ENCODE data around the gene ATF7IP.

ATF7IP gene

DNA sequence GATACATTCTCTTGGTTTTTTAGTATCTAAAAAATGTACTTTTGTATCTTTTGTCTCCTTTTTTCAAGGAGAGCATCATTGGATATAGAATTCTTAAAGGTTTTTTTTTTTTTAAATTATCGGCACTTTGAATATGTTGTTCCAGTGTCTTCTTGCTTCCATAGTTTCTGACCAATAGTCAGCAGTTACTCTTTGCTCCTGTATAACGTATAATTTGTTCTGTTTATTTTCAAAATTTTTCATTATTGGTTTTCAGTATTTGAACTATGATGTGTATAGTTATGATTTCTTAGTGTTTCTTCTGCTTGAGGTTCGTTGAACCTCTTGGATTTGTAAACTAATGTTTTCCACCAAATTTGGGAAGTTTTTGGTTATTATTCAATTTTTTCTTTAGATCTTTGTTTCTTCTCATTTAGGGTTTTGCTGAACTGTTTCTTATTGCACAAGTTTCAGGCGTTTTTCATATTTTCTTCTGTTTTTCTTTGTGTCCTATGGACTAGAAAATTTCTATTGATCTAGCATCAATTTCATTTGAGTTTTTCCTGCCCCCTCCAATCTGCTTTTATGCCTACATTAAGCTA, 108.3 kb downstream of the ATF7IP start:
- H3K9me3 ChIP-seq (ENCODE audit: control insufficient read depth, low read length), result peaks cover 10% of the 10 kb centered on the region
- WGBS, 2 experiments, result 90 to 100% methylated on average over 2 to 4 of the region's 4 CpGs
- H3K4me1 ChIP-seq (ENCODE audit: control insufficient read depth, insufficient read depth, low read length), result no peaks in the 10 kb centered on the region
- peaks cover 39% of the 10 kb centered on the region for H3K36me3 ChIP-seq (ENCODE audit: control insufficient read depth, insufficient read depth, low read length)
- H3K4me3 ChIP-seq (ENCODE audit: insufficient read depth, low read depth, low read length), result no peak overlapping the region
- H3K27me3 ChIP-seq (ENCODE audit: control insufficient read depth, insufficient read depth, low read length, poor library complexity, severe bottlenecking), result no peaks in the 10 kb centered on the region
- no peak overlapping the region for H3K27ac ChIP-seq (ENCODE audit: insufficient read depth, low read depth, low read length, poor library complexity, severe bottlenecking)

DNA sequence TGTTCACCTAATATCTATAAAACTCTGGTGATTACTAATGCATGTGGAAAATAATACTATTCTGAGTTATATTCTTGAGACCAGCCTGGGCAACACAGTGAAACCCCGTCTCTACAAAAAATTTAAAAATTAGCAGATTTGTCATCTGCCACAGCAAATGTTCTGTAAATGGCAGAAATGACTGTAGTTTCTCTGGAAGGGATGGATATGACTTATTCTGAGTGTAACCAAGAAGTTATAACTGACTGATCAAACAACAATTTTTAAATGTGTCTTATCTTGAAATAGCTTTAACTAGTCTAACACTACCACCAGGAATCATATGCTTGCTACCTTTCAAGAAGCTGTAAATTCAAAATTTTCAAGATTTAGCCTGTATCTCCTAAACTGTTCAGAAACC, 113.5 kb downstream of the ATF7IP start:
- no peak overlapping the region for H3K27ac ChIP-seq (ENCODE audit: insufficient read depth, low read depth, low read length, poor library complexity, severe bottlenecking)
- WGBS, 2 experiments, result 80% methylated on average over 1 of the region's 1 CpG; no CpG with 5 or more reads in 1 of the 2 experiments
- H3K9me3 ChIP-seq (ENCODE audit: control insufficient read depth, low read length), result peaks cover 5% of the 10 kb centered on the region
- no peak overlapping the region for H3K4me3 ChIP-seq (ENCODE audit: insufficient read depth, low read depth, low read length)
- no peaks in the 10 kb centered on the region for H3K27me3 ChIP-seq (ENCODE audit: control insufficient read depth, insufficient read depth, low read length, poor library complexity, severe bottlenecking)
- H3K36me3 ChIP-seq (ENCODE audit: control insufficient read depth, insufficient read depth, low read length), result peaks cover 49% of the 10 kb centered on the region
- H3K4me1 ChIP-seq (ENCODE audit: control insufficient read depth, insufficient read depth, low read length), result no peaks in the 10 kb centered on the region

DNA sequence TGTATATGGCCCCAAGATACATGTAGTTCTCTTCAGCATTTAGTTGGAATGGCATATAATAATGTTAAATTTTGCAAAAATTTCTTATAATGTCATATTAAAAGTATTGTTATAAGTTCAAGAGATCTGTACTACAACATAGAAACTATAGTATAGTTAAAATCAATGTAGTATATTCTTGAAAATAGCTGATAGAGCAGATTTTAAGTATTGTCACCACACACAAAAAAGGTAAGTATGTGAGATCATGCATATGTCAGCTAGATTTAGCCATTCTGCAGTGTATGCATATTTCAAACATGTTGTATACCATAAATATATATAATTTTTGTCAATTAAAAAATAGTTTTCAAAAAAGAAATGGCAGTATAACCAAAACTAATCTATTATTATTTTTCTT, 115.7 kb downstream of the ATF7IP start:
- H3K4me1 ChIP-seq (ENCODE audit: control insufficient read depth, insufficient read depth, low read length), result no peaks in the 10 kb centered on the region

DNA sequence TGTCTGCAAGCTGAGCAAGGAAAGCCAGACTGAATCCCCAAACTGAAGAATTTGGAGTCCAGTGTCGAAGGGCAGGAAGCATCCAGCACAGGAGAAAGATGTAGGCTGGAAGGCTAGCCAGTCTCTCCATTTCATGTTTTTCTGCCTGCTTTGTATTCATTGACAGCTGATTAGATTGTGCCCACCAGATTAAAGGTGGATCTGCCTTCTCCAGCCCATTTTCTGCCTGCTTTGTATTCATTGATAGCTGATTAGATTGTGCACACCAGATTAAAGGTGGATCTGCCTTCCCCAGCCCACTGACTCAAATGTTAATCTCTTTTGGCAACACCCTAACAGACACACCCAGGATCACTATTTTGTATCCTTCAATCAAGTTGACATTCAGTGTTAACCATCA, 116.9 kb downstream of the ATF7IP start:
- H3K27me3 ChIP-seq (ENCODE audit: control insufficient read depth, insufficient read depth, low read length, poor library complexity, severe bottlenecking), result no peaks in the 10 kb centered on the region
- WGBS, 2 experiments, result 92 to 94% methylated on average over 1 of the region's 1 CpG
- H3K4me1 ChIP-seq (ENCODE audit: control insufficient read depth, insufficient read depth, low read length), result no peaks in the 10 kb centered on the region
- no peaks in the 10 kb centered on the region for H3K9me3 ChIP-seq (ENCODE audit: control insufficient read depth, low read length)
- H3K4me3 ChIP-seq (ENCODE audit: insufficient read depth, low read depth, low read length), result no peak overlapping the region
- H3K36me3 ChIP-seq (ENCODE audit: control insufficient read depth, insufficient read depth, low read length), result peaks cover 47% of the 10 kb centered on the region
- H3K27ac ChIP-seq (ENCODE audit: insufficient read depth, low read depth, low read length, poor library complexity, severe bottlenecking), result no peak overlapping the region

More for the DNA sequence above, 115.7 kb downstream of the ATF7IP start:
- Histone ChIP-seq H3K4me3 (ENCODE audit: insufficient read depth, low read depth, low read length) (no peak overlapping the region), H3K9me3 (ENCODE audit: control insufficient read depth, low read length) (no peaks in the 10 kb centered on the region), H3K27me3 (ENCODE audit: control insufficient read depth, insufficient read depth, low read length, poor library complexity, severe bottlenecking) (no peaks in the 10 kb centered on the region), H3K36me3 (ENCODE audit: control insufficient read depth, insufficient read depth, low read length) (peaks cover 44% of the 10 kb centered on the region), H3K27ac (ENCODE audit: insufficient read depth, low read depth, low read length, poor library complexity, severe bottlenecking) (no peak overlapping the region)

DNA sequence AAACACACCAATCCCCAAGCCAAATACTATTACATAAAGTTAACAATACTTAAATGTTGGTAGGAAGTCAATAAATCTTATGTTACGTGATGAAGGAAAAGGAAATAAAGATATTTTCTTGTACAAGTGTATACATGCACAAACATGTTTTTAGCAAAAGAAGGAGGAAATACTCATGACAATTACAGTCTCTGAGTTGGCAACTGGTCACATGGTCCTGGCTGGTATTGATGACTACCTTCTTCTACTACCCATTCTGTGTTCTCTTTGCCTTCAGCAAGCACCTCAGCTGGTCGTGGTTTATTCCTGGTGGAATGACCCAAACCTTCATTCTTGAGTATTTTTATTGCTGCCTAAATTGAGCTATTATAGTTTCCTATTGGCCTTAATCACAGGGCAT, 117.4 kb downstream of the ATF7IP start:
- peaks cover 47% of the 10 kb centered on the region for H3K36me3 ChIP-seq (ENCODE audit: control insufficient read depth, insufficient read depth, low read length)
- H3K4me1 ChIP-seq (ENCODE audit: control insufficient read depth, insufficient read depth, low read length), result no peaks in the 10 kb centered on the region
- H3K27ac ChIP-seq (ENCODE audit: insufficient read depth, low read depth, low read length, poor library complexity, severe bottlenecking), result no peak overlapping the region
- H3K27me3 ChIP-seq (ENCODE audit: control insufficient read depth, insufficient read depth, low read length, poor library complexity, severe bottlenecking), result no peaks in the 10 kb centered on the region
- 88 to 96% methylated on average over 1 to 2 of the region's 2 CpGs for WGBS, 2 experiments
- no peak overlapping the region for H3K4me3 ChIP-seq (ENCODE audit: insufficient read depth, low read depth, low read length)
- H3K9me3 ChIP-seq (ENCODE audit: control insufficient read depth, low read length), result no peaks in the 10 kb centered on the region

DNA sequence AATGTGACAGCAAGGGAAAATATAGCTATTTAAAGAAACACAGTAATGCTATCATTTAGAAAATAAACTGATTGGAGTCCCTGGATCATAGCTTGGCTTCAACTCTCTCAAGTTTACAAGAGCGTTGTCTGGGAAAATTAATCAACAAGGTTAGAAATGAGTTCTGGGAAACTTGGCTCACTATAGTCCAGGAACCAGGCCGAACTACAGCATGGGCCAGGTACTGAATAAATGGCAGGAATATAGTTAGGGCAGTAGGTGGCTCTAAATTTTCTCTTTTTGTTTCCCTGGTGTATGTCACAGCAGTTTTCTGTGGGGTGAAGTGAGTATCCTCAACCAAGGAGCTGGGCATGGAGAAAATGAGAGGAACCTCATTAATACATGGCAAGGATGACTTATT, 129.8 kb downstream of the ATF7IP start:
- Histone ChIP-seq H3K27ac (ENCODE audit: insufficient read depth, low read depth, low read length, poor library complexity, severe bottlenecking) (no peak overlapping the region), H3K9me3 (ENCODE audit: control insufficient read depth, low read length) (no peaks in the 10 kb centered on the region), H3K4me1 (ENCODE audit: control insufficient read depth, insufficient read depth, low read length) (no peaks in the 10 kb centered on the region), H3K4me3 (ENCODE audit: insufficient read depth, low read depth, low read length) (no peak overlapping the region), H3K27me3 (ENCODE audit: control insufficient read depth, insufficient read depth, low read length, poor library complexity, severe bottlenecking) (no peaks in the 10 kb centered on the region), H3K36me3 (ENCODE audit: control insufficient read depth, insufficient read depth, low read length) (peaks cover 31% of the 10 kb centered on the region)
- WGBS, 2 experiments, result 93 to 97% methylated on average over 2 of the region's 2 CpGs

DNA sequence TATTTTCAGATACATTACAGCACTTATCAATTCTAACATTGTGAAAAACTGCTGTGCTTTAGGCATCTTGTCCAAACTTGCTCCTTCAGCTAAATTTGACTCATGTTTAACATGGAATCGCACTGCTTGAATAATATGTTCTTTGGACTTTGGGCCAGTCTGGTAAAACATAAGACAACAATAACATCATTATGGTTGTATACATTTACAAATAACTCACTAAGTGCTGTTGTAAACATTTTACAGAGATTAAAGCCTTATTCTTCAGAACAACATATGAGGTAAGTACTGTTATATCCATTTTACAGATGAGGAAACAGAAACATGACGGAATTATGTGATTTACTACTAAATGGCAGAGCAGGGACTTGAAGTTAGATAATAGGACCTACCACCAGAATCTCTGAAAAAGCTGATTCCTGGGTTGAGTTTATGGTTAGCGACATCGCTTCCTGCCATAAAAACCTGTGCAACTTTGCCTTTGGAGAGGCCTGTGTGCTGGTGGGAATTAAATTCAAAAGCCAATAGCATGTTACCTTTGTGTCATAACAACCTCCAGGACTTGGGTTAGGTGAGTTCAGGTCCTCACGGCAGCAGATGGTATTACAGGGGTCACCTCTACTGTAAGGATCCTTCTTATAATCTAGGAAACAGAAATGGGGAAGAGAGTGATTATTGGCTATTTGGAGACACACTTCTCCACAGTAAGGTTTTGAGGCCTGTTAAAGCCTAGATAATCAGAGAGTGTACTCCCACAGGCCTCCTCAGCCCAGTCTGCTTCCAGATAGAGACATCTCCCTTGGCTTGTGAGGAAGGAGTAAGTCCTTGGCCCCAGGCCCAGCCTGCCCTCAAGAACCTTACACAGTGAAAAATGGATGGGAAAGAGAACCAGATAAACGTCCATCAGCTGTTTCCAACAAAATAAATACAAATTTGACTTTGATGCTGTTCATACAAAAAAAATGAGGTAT, 140.4 kb downstream of the ATF7IP start:
- no peaks in the 10 kb centered on the region for H3K9me3 ChIP-seq (ENCODE audit: control insufficient read depth, low read length)
- WGBS, 2 experiments, result 98% methylated on average over 6 of the region's 6 CpGs
- no peaks in the 10 kb centered on the region for H3K27me3 ChIP-seq (ENCODE audit: control insufficient read depth, insufficient read depth, low read length, poor library complexity, severe bottlenecking)
- H3K4me1 ChIP-seq (ENCODE audit: control insufficient read depth, insufficient read depth, low read length), result no peaks in the 10 kb centered on the region
- no peak overlapping the region for H3K4me3 ChIP-seq (ENCODE audit: insufficient read depth, low read depth, low read length)
- H3K27ac ChIP-seq (ENCODE audit: insufficient read depth, low read depth, low read length, poor library complexity, severe bottlenecking), result no peak overlapping the region
- peaks cover 7% of the 10 kb centered on the region for H3K36me3 ChIP-seq (ENCODE audit: control insufficient read depth, insufficient read depth, low read length)

DNA sequence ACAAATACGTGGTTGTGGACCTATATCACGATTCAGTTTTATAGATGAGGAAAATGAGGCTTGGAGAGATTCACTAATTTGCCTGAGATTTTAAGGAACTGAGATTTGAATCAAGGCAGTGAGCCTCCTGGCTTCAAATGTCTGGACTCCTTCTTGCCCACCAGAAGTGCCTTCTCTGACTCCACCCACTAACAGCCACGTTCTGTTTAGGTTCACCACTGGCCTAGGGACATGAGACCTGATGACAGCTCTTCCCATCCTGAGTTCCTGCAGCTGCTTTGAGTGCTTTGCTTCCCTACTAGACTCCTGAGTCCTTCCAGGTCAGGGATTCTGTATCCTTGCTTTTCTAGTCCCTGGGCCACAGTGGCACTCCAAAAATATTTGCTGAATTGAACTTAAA, 145.1 kb downstream of the ATF7IP start:
- no peaks in the 10 kb centered on the region for H3K4me1 ChIP-seq (ENCODE audit: control insufficient read depth, insufficient read depth, low read length)
- no peaks in the 10 kb centered on the region for H3K36me3 ChIP-seq (ENCODE audit: control insufficient read depth, insufficient read depth, low read length)
- H3K27ac ChIP-seq (ENCODE audit: insufficient read depth, low read depth, low read length, poor library complexity, severe bottlenecking), result no peak overlapping the region
- H3K4me3 ChIP-seq (ENCODE audit: insufficient read depth, low read depth, low read length), result no peak overlapping the region
- no peaks in the 10 kb centered on the region for H3K9me3 ChIP-seq (ENCODE audit: control insufficient read depth, low read length)
- no peaks in the 10 kb centered on the region for H3K27me3 ChIP-seq (ENCODE audit: control insufficient read depth, insufficient read depth, low read length, poor library complexity, severe bottlenecking)
- 71 to 77% methylated on average over 3 of the region's 3 CpGs for WGBS, 2 experiments

DNA sequence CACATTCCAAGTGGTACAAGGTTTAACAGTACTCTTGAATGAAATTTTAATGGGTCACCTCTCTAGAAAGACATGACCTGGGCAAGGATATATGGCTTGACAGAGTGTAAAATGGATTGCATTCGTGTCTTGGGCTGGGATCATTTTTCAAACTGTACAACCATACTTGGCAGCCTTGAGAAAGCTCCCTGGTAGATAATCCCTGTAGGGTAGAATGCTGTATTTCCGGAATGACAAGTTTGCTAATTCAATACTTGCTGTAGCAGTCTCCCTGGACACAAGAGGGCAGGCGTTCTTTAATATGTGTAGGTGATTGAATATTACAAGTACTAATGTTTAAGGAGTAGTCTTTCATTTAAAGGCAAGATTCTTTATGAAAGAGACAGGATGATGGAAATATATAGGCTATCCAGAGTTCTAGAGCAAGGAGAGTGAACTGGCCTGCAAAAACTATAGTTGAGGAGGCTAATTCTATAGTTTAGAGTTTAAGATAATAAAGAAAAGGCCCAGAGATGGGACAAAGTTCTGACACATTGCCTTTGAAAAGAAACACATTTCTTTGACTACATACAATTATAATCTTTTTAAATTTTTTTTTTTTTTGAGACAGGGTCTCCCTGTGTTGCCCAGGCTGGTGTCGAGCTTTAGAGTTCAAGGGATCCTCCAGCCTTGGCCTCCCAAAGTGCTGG, 148.8 kb downstream of the ATF7IP start:
- H3K9me3 ChIP-seq (ENCODE audit: control insufficient read depth, low read length), result no peaks in the 10 kb centered on the region
- 82 to 85% methylated on average over 4 of the region's 4 CpGs for WGBS, 2 experiments
- no peaks in the 10 kb centered on the region for H3K4me1 ChIP-seq (ENCODE audit: control insufficient read depth, insufficient read depth, low read length)
- no peak overlapping the region for H3K4me3 ChIP-seq (ENCODE audit: insufficient read depth, low read depth, low read length)
- no peak overlapping the region for H3K27ac ChIP-seq (ENCODE audit: insufficient read depth, low read depth, low read length, poor library complexity, severe bottlenecking)
- no peaks in the 10 kb centered on the region for H3K27me3 ChIP-seq (ENCODE audit: control insufficient read depth, insufficient read depth, low read length, poor library complexity, severe bottlenecking)
- H3K36me3 ChIP-seq (ENCODE audit: control insufficient read depth, insufficient read depth, low read length), result no peaks in the 10 kb centered on the region

DNA sequence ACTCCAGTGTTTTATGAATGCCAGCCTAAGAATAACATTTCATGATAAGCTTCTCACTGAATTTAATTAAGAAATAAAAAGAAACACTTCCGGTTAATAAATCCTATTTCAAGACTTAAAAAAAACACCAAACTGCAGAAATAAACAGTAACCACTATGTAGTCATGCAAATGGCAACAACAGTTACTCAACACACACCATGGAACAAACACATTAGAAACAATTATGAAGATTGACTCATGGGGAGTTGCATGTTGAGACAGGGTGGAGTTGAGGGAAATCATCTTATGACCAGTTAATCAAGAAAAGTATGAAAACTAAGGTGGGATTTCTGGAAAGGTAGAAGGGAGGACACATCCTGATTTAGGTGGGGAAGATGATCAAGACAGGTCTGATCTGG, 149.5 kb downstream of the ATF7IP start:
- Histone ChIP-seq H3K27me3 (ENCODE audit: control insufficient read depth, insufficient read depth, low read length, poor library complexity, severe bottlenecking) (no peaks in the 10 kb centered on the region), H3K4me1 (ENCODE audit: control insufficient read depth, insufficient read depth, low read length) (no peaks in the 10 kb centered on the region), H3K9me3 (ENCODE audit: control insufficient read depth, low read length) (no peaks in the 10 kb centered on the region), H3K36me3 (ENCODE audit: control insufficient read depth, insufficient read depth, low read length) (no peaks in the 10 kb centered on the region), H3K4me3 (ENCODE audit: insufficient read depth, low read depth, low read length) (no peak overlapping the region), H3K27ac (ENCODE audit: insufficient read depth, low read depth, low read length, poor library complexity, severe bottlenecking) (no peak overlapping the region)
- 70 to 92% methylated on average over 1 of the region's 1 CpG for WGBS, 2 experiments
